HG03432 (cell line): ENCODE measurements around the gene DGAT2.
"Not testable (repeated sequence)": the region's sequence is repeated elsewhere in the genome, so short reads cannot be mapped to it uniquely, and the experiment has no call there.

Source experiments
- ATAC-seq: cut with Tn5 transposase; IDR thresholded peaks from one replicate; pipeline ENCODE4 v1.9.1; 2021; ENCODE audit warnings: mild to moderate bottlenecking, moderate library complexity; ENCODE audit not compliant: unreplicated experiment

DGAT2 gene

DNA sequence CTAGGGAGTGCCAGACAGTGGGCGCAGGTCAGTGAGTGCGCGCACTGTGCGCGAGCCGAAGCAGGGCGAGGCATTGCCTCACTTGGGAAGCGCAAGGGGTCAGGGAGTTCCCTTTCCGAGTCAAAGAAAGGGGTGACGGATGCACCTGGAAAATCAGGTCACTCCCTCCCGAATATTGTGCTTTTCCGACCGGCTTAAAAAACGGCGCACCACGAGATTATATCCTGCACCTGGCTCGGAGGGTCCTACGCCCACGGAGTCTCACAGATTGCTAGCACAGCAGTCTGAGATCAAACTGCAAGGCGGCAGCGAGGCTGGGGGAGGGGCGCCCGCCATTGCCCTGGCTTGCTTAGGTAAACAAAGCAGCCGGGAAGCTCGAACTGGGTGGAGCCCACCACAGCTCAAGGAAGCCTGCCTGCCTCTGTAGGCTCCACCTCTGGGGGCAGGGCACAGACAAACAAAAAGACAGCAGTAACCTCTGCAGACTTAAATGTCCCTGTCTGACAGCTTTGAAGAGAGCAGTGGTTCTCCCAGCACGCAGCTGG lies 19.8 kb upstream of the DGAT2 start:
- not testable (repeated sequence) for ATAC-seq

GRCh38 chr11:75754933-75755332 lies 13.6 kb upstream of the DGAT2 start:
- ATAC-seq, result not testable (repeated sequence)

DNA sequence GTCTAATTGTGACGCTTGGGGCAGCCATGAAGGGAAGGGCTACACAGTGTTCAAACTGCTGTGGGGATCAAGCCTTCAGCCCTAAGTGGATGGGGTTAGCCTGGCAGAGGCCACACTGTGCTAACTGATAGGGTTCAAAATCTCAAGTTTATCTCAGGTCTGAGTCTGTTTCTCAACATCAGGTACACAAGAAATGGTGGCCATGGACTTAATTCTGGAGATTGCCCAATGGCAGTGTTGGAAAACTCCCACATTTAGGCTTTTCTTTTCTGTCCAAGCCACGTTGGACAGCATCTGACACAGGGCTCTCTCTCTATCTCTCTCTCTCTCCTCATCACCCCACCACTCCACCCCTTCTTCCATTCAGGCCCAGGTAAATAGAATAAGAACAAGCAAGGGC lies 10.9 kb upstream of the DGAT2 start:
- ATAC-seq, result no peak

DNA sequence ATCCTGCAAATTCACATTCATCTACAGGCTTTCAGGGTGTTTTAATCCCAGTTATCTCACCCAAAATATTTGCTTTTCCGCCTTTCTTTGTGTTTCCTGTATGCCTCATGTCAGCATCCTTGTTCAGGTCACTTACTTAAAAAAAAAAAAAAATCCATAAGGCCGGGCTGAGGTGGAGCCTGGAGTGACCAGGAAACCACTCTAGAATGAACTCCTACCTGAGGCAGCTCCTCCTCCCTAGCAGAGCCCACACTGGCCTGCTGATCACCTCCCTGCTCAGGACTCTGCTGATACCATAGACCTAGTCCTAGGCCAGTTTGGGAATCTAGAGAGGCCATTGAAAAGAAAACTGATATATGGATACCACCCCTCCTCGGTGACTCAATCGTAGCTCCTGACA lies 8.7 kb upstream of the DGAT2 start:
- ATAC-seq, result no peak

GRCh38 chr11:75760243-75760642 lies 8.3 kb upstream of the DGAT2 start:
- no peak for ATAC-seq

DNA sequence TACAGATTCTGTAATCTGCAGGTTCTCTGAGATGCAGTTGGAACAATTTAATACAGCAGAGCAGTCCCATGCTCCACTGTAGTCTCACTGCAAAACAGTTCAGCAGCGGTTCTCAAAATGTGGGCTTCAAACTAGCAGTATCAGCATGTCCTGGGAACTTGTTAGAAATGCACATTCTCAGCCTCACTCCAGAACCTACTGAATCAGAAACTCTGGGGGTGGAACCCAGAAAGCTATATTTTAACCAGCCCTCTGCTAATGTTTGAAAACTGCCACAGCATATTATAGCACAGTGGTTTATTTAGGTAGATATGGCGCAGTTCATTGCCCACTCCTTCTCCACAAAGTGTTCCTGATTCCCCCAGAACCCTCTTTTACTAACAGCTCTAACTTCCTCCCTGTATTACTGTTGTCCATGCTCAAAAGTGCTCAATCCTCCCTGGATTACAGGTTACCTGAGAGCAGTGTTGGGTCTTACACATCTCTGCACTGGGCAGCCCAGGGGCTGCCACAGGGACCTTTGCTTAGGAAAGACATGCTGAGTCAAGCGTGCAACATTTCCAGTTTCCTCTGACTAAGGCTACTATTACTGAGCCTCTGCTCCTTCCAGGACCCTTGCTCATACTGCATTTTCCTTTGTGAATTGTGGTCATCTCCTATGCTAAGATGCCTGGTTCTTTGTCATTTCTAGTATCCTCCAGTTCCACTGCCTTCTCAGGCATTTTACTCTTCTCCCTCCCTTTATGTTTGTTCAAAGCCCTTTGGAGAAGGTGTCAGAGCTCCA lies 7.7 kb upstream of the DGAT2 start:
- no peak for ATAC-seq

DNA sequence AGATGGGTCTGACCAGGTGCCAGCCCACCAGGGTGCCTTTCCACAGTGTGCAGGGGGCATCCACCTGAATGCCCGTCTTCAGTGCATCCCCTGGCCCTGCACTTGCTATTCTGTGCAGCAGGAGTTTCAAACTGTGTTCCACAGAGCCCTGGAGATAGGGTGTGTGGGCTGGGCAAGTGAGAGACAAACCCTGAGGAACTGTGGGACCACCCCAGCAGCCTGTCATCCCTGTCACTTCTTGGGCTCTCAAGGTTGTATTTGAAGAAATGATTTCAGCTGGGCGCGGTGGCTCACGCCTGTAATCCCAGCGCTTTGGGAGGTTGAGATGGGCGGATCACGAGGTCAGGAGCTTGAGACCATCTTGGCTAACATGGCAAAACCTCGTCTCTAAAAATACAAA lies 6.4 kb upstream of the DGAT2 start:
- ATAC-seq, result no peak

DNA sequence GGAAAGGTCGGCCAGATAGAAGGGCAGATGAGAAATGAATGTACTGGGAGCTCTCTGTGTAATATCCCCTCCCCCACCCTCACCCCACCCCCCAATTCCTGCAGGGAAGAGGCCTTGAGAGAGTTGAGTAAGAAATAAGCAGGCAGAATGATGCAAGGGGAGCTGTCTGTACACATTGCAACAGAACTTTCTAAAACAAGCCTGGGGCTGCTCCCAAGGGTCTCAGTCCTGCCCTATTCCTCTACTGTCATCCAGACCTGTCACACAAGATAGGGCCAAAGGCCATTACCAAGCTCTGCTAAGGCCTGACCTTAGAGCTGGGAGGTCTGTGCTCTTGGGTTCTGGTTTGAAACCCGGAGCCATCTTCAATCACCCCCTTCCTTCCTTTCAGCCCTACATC lies 5.7 kb upstream of the DGAT2 start:
- no peak for ATAC-seq

- ATAC-seq, result no peak
Measured at GRCh38 chr11:75763846-75764245, 4.7 kb upstream of the DGAT2 start.

GRCh38 chr11:75765116-75765515 lies 3.5 kb upstream of the DGAT2 start:
- ATAC-seq, result no peak

- no peak for ATAC-seq
Measured at GRCh38 chr11:75766443-75767227, 1.9 kb upstream of the DGAT2 start.

DNA sequence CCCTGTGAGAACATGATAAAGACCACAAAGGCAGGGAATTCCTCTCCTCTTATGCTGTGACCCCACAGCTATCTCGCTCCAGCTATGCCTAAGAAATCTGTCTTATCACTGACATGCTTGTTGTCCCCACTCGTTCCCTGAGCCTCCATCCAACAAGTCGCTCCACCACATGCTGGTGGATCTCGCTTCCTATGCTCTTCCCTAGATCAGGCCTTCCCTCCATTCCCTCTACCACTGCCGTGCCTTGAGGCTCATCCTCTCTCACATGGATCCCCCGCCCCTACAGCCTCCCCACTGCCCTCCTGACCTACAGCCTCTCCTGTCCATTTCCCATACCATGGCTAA lies 1.4 kb upstream of the DGAT2 start:
- ATAC-seq, result no peak

DNA sequence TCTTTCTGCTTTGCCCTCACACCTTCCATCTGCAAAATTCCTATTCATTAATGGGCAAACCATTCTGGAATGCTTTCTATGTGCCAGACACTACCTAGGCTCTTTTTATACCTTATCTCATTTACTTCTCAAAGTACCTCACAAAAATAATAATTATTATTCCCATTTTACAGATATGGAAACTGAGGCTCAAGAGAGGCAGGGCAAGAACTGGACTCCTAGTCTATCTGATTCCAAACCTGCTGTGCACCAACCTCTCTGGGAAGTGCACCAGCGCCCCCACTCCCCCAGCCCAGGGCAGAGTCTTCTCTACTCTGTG lies 826 bp upstream of the DGAT2 start:
- ATAC-seq, result no peak

- ATAC-seq, result no peak
Measured at GRCh38 chr11:75768909-75769771, 562 bp downstream of the DGAT2 start.

DNA sequence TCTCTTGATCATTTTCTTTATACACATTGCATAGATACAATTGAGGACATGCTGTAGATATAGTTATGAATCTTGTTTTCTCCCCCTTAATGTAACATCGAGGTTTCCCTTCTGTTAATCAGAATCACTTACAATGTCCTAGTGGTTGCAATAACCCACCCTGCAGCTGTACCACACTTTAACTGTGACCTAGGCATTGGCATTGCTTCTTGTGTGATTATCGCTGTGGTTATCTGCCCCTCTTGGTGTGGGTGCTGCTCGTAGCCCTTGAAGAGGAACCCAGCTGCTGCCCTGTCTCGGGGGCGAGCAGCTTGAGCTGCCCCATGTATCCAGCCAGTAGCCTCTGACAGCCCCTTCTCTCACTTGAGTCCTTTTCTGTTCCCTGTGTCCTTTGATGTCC lies 1.5 kb downstream of the DGAT2 start:
- ATAC-seq, result no peak

- ATAC-seq, result no peak
Measured at GRCh38 chr11:75771646-75772410, 3.2 kb downstream of the DGAT2 start.

- peak; percentile 83 for ATAC-seq
Measured at GRCh38 chr11:75773595-75774353, 5.2 kb downstream of the DGAT2 start.

DNA sequence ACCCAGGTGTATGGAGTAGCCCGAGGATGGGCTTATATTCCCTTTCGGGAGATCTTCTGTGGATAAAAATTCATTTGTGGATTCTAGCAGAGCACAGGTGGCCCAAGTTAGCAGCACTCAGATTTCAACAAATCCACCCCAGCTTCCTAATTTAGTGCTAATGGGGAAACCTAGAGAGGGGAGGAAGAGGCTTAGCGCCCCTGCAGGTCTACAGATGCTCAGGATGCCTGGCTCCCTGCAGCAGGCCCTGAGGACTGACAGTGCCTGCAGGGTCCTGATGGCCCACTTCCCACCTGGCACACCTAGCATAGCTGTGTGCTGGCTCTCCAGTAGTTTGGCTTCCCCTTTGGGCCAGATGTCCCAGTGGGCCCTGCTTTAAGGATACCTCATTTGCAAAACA lies 6.5 kb downstream of the DGAT2 start:
- ATAC-seq, result no peak

- no peak for ATAC-seq
Measured at GRCh38 chr11:75776546-75776945, 8.0 kb downstream of the DGAT2 start.
